GM21528 (cell line): Measurements from ENCODE around the gene DFFB.
"Not testable (repeated sequence)": the region's sequence is repeated elsewhere in the genome, so short reads cannot be mapped to it uniquely, and the experiment has no call there.

ENCODE experiments used
- ATAC-seq: cut with Tn5 transposase; IDR thresholded peaks from one replicate; pipeline ENCODE4 v1.9.1; 2021; ENCODE audit warnings: mild to moderate bottlenecking, moderate library complexity; ENCODE audit not compliant: unreplicated experiment, low FRiP score

Gene DFFB, protein sequence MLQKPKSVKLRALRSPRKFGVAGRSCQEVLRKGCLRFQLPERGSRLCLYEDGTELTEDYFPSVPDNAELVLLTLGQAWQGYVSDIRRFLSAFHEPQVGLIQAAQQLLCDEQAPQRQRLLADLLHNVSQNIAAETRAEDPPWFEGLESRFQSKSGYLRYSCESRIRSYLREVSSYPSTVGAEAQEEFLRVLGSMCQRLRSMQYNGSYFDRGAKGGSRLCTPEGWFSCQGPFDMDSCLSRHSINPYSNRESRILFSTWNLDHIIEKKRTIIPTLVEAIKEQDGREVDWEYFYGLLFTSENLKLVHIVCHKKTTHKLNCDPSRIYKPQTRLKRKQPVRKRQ

DNA sequence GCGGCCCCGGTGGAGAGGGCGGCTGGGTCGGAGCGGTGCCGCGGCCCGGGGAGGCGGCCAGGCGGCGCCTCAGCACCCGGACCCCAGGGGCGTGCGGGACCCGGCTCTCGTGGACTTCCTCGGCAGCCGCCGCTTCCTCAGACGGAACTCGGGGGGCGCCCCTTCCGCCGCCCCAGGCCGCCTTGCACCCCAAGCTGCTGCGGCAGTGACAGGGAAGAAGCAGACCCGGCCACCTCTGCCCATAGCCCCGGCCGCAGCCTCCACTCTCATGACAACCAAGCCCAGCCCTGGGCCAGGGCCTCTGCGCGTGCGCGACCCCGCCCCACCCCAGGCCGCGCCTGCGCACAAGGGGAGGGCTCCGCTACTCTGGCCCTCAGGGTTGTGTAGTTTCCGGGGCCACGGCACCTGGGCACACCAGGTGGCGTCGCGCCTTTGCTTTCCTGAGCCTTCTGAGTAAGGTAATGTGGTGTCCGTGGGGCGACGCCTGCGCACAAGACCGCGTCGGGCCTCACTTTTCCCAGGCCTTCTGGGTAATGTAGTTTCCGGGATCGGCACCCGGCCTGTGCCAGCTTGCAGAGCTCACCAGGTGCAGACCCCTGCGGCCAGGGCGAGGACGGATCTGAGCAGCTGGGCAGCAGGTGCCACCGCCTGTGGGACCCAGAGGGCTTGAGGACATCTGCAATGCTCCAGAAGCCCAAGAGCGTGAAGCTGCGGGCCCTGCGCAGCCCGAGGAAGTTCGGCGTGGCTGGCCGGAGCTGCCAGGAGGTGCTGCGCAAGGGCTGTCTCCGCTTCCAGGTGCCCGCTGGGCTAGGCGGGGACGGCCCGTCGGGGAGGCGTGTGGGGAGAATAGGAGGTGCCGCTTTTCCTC, at the start of gene DFFB, which contains the start of gene CEP104:
TSS of gene DFFB (plus strand) at position 554 of the 868 bp plus-strand sequence. CDS start at position 682, 128 bp downstream.
TSS of gene CEP104 (minus strand) at position 289 of the 868 bp plus-strand sequence. CDS start 4,804 bp downstream, outside the sequence.
- peak; percentile 98 for ATAC-seq

DNA sequence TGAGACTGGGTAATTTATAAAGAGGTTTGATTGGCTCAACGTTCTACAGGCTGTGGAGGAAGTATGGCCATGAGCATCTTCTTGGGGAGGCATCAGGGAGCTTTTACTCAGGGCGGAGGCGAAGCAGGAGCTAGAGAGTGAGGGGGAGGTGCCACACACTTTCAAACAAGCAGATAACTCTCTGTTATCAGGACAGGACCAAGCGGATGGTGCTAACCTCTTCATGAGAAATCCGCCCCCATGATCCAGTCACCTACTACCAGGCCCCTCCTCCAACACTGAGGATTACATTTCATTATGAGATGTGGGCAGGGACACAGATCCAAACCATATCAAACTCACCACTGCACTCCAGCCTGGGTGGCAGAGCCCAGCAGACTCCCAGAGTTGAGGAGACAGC, 49.5 kb upstream of the DFFB start:
- ATAC-seq: no peak

DNA sequence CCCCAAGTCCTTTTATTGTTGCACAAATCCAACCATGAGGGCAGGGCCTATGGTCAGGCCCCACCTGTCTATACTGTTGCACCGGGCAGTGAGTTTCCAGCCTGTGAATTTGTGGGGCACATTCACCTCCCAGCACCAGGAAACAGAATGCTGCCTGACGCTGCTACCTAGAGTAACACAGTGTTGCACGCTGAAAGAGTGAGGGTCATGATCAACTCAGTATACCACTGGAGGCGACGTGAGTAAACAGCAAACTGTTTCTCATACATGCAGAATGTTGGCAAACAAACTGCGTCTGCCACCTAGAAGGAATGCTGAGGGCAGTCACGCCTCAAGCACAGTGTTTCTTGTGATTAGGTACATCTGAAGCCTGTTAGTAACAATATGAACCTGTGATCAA, 47.6 kb upstream of the DFFB start:
- ATAC-seq: no peak

DNA sequence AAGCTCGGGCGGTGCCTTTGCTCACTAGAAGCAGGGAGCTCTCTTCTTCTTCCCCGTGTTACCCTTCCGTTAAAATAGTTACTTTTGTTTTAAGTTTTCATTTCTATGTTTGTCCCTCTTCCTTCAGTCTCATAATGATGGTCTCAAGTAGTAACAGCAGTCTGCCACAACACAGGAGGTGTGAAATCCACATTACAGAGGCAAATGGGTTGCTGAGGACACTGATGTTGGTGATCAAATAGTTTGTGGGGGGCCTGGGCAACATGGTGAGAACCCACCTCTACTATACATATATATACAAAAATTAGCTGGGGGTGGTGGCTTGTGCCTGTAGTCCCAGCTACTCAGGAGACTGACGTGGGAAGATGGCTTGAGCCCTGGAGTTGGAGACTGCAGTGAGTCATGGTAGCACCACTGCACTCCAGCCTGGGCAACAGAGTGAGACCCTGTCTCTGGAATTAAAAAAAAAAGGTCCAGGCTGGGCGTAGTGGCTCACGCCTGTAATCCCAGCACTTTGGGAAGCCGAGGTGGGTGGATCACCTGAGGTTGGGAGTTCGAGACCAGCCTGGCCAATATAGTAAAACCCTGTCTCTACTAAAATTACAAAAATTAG, 47.0 kb upstream of the DFFB start:
- ATAC-seq: not testable (repeated sequence)

DNA sequence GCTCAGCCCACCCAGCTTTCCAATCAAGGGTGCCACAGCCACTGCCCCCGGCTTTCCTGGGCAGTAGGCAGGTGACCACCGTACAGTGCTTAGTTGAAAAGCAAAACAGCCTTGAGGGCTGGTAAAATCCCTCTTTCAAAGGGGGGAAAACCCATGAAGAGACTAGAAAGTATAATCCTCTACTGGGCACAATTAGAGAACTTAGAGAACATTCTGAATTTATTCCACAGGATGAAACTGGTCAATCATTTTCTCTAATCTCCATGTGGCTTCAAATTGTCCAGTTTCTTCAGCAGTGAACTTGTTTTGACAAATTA, 45.7 kb upstream of the DFFB start:
- ATAC-seq: no peak

DNA sequence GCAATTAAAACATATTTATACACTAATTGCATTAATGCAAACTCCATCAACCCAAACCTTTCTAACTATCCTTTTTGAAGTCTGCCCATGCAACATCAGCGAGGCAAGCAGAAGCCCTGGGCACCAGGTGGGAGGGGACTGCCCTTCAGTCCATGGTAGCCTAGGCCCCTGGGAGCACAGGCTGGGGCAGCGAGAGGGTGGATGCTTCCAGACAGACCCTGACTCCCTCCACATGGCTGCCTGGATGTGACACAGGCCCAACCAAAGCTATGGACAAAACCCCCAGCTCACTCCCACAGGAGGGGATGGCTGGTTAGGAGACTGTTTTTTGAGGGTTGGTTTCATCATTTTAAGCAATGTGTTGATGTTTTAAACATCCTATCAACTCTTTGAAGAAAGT, 43.2 kb upstream of the DFFB start:
- no peak for ATAC-seq

DNA sequence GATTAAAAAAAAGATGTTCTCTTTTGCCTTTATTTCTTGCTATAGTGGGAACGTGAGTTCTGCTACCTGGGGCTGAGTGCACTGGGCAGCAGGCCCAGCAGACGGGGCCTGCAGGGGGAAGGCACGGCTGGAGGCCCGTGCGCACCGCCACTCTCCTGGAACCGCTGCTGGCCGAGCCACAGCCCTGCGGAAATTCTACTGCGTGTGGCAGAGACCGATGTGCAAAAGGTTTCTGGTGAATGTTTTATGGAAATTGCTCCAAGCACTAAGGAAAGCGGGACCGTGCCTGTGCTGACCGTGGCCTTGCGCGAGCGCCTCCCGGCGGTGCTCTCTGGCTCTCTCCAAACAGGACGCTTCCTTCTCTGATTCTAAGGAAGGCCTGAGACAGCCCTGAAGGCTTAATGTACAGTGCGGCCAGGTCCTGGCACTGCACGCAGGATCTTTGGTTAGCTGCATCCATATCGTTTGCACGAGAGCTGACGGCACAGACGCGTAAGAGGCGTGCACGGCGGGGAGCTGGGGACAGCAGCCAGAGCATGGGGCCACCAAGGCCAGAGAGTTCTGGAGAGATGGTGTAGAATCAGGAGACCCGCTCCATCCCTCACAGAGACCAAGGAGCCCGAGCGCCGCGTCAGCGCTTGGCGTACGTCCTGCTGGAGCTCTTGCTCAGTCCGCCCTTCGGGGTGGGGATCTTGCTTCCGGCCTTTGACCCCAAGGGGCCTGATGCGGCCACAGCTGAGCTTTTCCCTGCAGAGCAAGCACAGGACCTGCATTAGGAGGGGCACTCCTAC, 42.3 kb upstream of the DFFB start:
- no peak for ATAC-seq

DNA sequence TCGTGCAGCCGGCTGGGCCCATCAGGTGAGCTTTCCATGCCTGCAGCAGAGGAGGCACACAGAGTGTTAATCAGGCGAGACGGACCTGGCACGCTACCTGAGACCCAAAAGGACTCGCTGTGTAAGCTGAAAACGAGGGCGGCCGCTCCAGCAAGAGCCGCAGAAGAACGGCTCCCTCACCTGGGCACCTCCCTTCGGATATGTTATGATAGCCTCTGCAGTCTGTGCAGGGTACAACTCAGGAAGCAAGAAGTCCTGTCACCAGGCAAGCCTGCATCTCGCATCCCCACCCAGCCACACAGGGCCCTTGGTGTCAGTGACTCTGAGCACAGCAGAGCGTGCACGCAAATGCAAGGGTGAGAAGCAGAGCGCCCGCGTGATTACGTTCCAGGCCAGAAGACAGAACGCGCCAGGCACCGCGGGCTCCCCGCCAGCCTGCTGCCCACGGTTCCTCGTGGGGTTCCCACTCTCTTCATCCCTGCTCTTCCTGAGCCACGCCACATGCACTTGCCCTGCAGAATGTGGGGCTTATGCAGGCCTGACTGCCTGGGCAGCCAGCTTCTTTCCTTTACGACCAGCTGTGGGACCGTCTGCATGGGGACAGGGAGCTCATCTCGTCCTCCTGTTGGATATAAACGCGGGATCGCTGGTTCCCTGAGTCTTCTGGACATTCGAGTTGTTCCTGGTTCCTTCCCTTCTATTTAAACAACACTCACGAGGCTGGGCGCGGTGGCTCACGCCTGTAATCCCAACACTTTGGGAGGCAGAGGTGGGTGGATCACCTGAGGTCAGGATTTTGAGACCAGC, 40.7 kb upstream of the DFFB start:
- no peak for ATAC-seq

DNA sequence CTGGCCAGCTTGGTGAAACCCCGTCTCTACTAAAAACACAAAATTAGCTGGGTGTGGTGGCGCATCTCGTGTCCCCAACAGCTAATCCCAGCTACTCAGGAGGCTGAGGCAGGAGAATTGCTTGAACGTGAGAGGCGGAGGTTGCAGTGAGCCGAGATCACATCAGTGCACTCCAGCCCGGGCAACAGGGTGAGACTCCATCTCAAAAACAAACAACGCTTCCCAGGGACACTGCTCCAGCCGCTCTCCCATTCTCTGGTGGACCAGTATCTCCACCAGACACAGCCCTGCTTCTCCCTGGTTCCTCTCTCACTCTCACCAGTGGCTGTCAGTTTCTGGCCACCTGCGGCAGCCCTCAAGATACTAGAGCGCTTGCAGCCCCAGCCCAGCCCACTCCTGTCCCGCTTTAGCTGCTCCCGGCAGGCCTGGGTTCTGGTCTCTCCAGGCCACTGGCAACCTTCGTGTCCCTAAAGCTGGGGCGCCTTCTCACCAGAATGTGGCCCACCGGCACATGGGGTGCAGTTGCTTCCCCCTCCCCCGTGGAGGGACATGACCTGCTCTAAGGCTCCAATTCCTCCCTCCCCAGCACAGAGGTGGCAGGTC, 40.0 kb upstream of the DFFB start:
- no peak for ATAC-seq

DNA sequence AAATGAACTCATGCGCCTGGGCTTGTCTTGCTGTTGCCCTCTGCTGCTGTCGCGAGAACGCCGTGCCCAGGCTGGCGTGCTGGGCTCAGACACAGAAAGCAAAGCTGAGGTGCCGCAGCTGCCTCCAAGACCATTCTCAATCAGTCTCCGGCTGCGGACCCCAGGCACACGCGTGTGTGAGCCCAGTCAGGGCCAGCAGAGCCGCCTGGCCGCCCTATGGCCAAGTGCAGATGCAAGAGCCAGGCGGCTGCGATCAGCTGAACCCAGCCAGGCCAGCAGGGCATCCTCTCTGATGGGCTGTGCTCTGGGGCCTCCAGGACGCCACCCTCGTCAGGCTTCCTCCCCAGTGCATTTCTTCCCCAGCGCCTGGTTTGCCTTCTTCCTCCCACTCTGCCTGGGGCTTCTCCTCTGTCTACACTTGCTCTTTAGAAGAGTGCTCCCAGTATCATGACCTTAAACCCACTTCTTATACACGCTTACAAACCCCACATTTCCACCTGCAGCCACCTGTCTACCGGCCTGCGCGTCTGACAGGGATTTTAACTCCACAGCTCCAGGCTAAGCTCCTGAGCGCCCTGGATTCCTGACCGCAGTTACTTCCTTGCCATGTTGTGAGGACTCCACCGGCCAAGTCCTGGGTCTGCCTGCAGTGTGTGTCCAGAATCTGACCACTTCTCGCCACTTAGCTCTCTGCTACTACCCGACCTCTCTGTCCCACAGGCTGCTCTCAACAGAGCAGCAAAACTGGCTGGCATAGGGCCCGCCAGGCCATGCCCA, 39.3 kb upstream of the DFFB start:
- no peak for ATAC-seq

DNA sequence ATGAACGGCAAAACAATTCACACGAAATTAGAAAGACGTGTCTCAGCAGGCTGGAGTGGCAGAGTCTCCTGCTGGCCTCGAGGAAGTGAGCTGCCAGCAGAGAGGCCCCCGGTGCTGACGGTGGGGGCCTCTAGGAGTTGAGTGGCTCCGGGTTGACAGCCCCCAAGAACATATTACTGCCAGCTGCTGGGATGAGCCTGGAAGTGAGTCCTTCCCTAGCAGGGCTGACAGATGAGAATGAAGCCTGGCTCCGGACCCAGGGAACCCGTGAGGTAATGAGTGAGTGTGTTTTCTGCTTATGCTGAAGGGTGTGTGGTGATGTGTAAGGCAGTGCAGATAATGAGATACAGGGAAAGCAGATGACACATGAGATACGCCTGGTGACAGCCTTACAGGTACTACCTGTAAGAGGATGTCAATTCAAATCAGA, 37.5 kb upstream of the DFFB start:
- ATAC-seq: no peak

DNA sequence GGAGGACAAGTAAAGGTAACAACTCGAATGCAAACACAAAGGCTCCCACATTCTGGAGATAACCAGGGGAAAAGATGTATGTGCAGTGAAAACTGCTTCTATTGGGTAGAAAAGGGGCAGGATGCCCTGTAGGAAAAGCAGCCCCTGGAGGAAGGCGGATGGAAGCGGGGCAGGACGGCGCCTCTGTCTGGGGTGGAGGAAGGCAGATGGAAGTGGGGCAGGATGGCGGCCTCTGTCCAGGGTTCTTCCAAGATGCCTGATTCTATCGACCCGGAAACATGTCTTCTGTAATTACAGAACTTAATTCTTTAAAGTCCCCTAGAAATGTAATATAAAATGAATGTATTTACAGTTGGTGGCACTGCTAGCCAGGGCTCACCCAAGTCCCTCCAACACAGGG, 37.0 kb upstream of the DFFB start:
- no peak for ATAC-seq

DNA sequence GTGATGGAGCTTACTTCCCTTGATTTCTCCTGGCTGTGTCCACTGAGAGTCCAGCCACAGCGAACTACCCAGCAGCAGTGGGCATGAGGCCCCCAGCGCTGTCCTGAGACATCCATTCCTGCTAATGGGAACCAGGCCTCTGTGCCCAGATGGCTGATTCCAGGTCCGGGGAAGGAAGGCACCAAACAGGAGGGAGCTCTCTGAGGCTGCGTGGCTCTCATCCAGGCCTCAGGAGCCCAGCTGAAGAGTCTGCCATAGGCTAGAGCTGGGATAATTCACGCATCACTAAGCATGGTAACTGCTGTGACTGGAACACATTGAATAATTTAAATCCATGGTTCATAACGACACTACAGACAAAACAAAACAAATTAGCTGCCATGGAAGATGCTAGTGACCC, 36.3 kb upstream of the DFFB start:
- no peak for ATAC-seq

DNA sequence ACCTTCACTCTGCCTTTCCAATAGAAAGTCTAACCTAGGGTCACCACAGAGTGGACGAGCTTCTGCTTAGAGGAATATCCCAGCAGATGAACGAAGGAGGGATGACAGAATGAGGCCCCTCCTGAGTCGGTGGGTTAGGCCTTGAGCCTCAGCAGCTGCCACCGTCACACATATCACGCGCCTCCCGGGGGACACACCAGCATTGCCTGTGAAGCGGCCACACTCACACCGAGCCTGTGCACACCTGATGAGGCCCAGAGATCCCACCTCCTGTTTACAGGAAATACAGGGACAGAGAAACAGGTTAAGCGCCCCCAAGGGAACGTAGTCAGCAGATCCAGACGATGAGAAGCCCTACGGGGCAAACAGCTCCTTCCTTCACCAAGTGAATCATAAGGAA, 35.8 kb upstream of the DFFB start:
- no peak for ATAC-seq

DNA sequence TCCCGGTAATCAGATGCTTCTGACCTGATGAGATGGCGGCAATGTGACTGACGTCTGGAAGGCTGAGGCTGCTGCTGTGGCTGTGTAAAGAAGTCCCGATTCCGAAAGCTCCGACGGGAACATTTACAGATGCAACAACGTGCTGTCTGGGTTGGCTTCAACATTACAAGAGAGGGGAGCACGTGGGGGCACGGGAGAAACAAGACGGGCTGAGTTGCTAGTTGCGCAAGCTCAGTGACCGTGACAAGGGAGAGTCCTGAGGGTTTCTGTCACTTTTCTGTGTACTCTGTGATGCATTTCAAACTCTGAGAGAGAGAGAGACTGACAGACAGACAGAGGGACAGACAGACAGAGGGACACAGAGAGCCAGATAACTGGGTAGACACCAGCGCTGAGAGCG, 35.4 kb upstream of the DFFB start:
- no peak for ATAC-seq

DNA sequence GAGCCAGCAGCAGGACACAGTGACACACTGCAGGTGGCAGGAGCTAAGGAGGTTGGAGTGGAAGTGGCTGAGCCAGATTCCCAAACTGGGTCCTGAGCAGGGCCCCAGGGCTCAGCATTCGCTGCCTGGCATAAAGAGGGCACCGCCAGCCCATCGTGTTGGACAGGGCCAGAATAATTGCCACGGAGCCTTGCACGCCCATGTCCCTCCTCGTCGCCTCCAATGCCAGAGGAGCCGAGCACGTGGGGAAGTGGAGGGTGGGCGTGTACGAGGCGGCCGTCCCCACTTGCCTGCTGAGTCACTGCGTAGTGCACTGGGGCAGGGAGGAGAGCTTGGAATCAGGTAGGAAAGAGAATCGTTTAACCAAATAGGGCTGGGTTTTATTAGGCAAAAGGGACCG, 34.9 kb upstream of the DFFB start:
- ATAC-seq: no peak

DNA sequence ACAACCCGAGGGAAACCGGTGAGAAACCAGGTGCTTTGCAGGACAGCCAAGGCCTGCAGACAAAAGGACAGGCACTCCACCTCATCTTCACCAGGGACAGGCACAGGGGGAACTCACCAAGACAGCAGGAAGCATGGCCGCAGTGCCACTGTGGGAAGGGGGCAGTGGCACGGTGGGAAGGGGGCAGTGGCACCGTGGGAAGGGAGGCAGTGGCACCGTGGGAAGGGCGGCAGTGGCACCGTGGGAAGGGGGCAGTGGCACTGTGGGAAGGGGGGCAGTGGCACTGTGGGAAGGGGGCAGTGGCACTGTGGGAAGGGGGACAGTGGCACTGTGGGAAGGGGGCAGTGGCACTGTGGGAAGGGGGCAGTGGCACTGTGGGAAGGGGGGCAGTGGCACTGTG, 32.6 kb upstream of the DFFB start:
- ATAC-seq: no peak

DNA sequence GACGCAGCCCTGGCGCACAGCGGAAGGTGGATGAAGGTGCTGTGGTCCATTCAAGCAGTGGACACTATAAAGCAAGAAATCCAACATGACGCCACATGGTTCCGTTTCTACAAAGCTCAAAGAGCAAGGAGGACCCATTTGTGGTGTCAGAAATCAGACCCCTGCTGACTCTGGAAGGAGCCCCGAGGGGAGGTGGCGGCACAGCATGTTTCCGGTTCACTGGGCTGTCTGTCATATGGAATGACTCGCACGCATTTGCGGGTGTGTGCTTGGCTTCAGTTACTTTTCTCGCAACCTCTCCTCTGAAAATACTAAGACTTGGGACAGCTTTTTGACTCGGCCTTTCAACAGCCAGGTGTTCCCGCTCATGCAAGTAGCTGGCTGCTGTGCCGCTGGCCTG, 31.9 kb upstream of the DFFB start:
- ATAC-seq: no peak
